ENCODE data around the gene SPSB2.

- TF ChIP-seq EP300 (IDR thresholded peaks at IDR 0.05) (no peak), CTCF (IDR thresholded peaks at IDR 0.05) (no peak)
Observed at GRCh38 chr12:6824901-6825381, 48.2 kb downstream of the SPSB2 start.

Data from tibial nerve (tissue), 4 donors.